Ovary (tissue), 9 donors: ENCODE data around the gene SPECC1. TPM values are rescaled to one million over a fixed set of nuclear protein-coding genes. Genes with fewer than 3 reads are reported as not detected.
"Not testable (repeated sequence)": the region's sequence is repeated elsewhere in the genome, so short reads cannot be mapped to it uniquely, and the experiment has no call there.

Source experiments
- DNase-seq, 5 donors: peaks; one replicate each; pipeline ENCODE4 v3.0.0-alpha.2; 2019 to 2020
- H3K27ac ChIP-seq, 2 donors: fragments of 200-600 bp; one replicate each; pipeline versions ENCODE4 v1.5.1 to v1.8.0; 2019 to 2022
- H3K27me3 ChIP-seq: fragments of 200-600 bp; one replicate; pipeline ENCODE4 v1.8.0; 2022
- H3K36me3 ChIP-seq: fragments of 200-600 bp; sonication (generic); one replicate; pipeline ENCODE4 v1.5.1; 2019
- H3K4me1 ChIP-seq: one replicate; pipeline ENCODE4 v1.8.1; 2013; ENCODE audit warnings: mild to moderate bottlenecking, moderate library complexity; ENCODE audit not compliant: insufficient read depth
- H3K4me3 ChIP-seq: fragments of 200-600 bp; sonication (generic); one replicate; pipeline ENCODE4 v1.5.1; 2017
- H3K9me3 ChIP-seq, 2 donors: fragments of 200-600 bp in 1 of 2; sonication (generic) in 1 of 2; one replicate each; pipeline versions ENCODE4 v1.5.1 to v1.8.1; 2013 to 2019; ENCODE audit warnings: mild to moderate bottlenecking in 1 of 2, moderate library complexity in 1 of 2
- CTCF ChIP-seq, 3 donors: fragments of 450-650 bp in 2 of 3; fragments of 200-600 bp in 1 of 3; IDR thresholded peaks; one replicate each; pipeline versions ENCODE4 v1.5.1 to v1.8.0; 2016 to 2022; ENCODE audit warnings: antibody characterized with exemption in 3 of 3, mild to moderate bottlenecking in 1 of 3
- EP300 ChIP-seq: sonication (generic); formaldehyde crosslinking; IDR thresholded peaks from one replicate; pipeline ENCODE4 v1.6.1; 2017; ENCODE audit warnings: antibody characterized with exemption
- POLR2A ChIP-seq: fragments of 450-650 bp; IDR thresholded peaks from one replicate; pipeline ENCODE4 v1.6.1; 2017; ENCODE audit warnings: antibody characterized with exemption, mild to moderate bottlenecking, moderate library complexity
- WGBS, 3 donors: extraction: QIAGEN DNeasy Blood & Tissue Kit in 1 of 3; methylation state at CpG; one replicate each; pipeline versions ENCODE4 v1.1.5 to v1.1.7; 2013 to 2017; 5-methylcytosine and 5-hydroxymethylcytosine counted together
- intact Hi-C, 4 donors: fragments of 100-400 bp; cut with DNase I; formaldehyde crosslinking; loops; one replicate each; pipeline versions ENCODE4 v1.11.0 to v1.15.1; 2022 to 2023
- polyA plus RNA-seq, 2 donors: library from polyadenylated mRNA; stranded (reverse); fragments of 200-250 nt in 1 of 2; fragments of 350-450 nt in 1 of 2; fragmentation: Illumina TruSeq in 1 of 2; extraction: RNeasy Lipid Tissue Mini Kit (QIAGEN cat#74804) in 1 of 2; gene quantifications; one replicate each; pipeline ENCODE4 v1.2.3, GENCODE V29; 2013 to 2014
- total RNA-seq, 7 donors: library from RNA; depleted of rRNA in 2 of 7; stranded (reverse); fragments of >200 nt in 2 of 7; fragmentation: NEBNext Ultra II Directional in 3 of 7; extraction: Animal tissue kit (Norgen Biotek cat#: 25700) in 3 of 7; gene quantifications; one replicate each; pipeline versions ENCODE4 v1.1.0 to v1.2.4, GENCODE V29; 2016 to 2023
- donor health status: DM: no; HTN: no; CAD: no; lungs with moderate emphysema.
- donor health status: DM: no; HTN: no; CAD: no.
- donor health status: Bipolar disorder and iron deficiency.
- donor health status: DM: yes; HTN: yes; CAD: no.
- donor health status: DM: no; HTN: no; CAD: no.
- donor health status: DM: yes; HTN: yes; CAD: no.

The SPECC1 gene
- total and polyA plus RNA-seq, 9 donors = 34.7 to 86.5 (median 66.1) TPM

- H3K27ac ChIP-seq = no peak overlapping the region
- no peaks in the 10 kb centered on the region for H3K27me3 ChIP-seq
- no peak overlapping the region for H3K4me3 ChIP-seq
- intact Hi-C loops = loop anchor here in 2 of 4 donors (5.0 kb wide), 2 partner anchors 92 to 103 kb away; no protein-coding TSS in a partner anchor
- peaks cover 3% of the 10 kb centered on the region for H3K4me1 ChIP-seq
- no peak for DNase-seq
- H3K36me3 ChIP-seq = no peaks in the 10 kb centered on the region
- 57 to 66% (median 58%) methylated on average over 7 of the region's 7 CpGs for WGBS, 3 donors
- H3K9me3 ChIP-seq = no peaks in the 10 kb centered on the region
- TF ChIP-seq EP300 (no peak), CTCF (IDR thresholded peaks at IDR 0.05) (no peak), POLR2A (no peak)
Observed at GRCh38 chr17:20225162-20226115, 216.3 kb downstream of the SPECC1 start.

- H3K27me3 ChIP-seq = no peaks in the 10 kb centered on the region
- H3K4me1 ChIP-seq = peaks cover 3% of the 10 kb centered on the region
- intact Hi-C loops = loop anchor here in 2 of 4 donors (5.0 kb wide), 2 partner anchors 90 to 105 kb away; no protein-coding TSS in a partner anchor
- H3K4me3 ChIP-seq = no peak overlapping the region
- TF ChIP-seq POLR2A (no peak), EP300 (no peak), CTCF (IDR thresholded peaks at IDR 0.05) (peak; percentile 76 to 89 (median 80))
- 15 to 24% (median 22%) methylated on average over 7 to 8 of the region's 8 CpGs for WGBS, 3 donors
- peak; percentile 88 to 93 (median 89) for DNase-seq
- H3K9me3 ChIP-seq = no peaks in the 10 kb centered on the region
- H3K36me3 ChIP-seq = no peaks in the 10 kb centered on the region
- no peak overlapping the region for H3K27ac ChIP-seq
Observed at GRCh38 chr17:20226814-20227482, 217.8 kb downstream of the SPECC1 start.

- WGBS, 3 donors = 92 to 95% (median 92%) methylated on average over 11 of the region's 11 CpGs
- not testable (repeated sequence) for H3K27ac ChIP-seq
Observed at GRCh38 chr17:20227720-20228370, 218.7 kb downstream of the SPECC1 start.

GRCh38 chr17:20228410-20228809, 219.3 kb downstream of the SPECC1 start:
- H3K27me3 ChIP-seq = no peaks in the 10 kb centered on the region
- intact Hi-C loops = loop anchor here in 2 of 4 donors (5.0 kb wide), 2 partner anchors 89 to 106 kb away; no protein-coding TSS in a partner anchor
- no peaks in the 10 kb centered on the region for H3K9me3 ChIP-seq
- peaks cover 3% of the 10 kb centered on the region for H3K4me1 ChIP-seq
- no peak overlapping the region for H3K27ac ChIP-seq
- WGBS, 3 donors = 85 to 100% (median 91%) methylated on average over 1 of the region's 1 CpG
- no peaks in the 10 kb centered on the region for H3K36me3 ChIP-seq
- no peak for DNase-seq
- no peak overlapping the region for H3K4me3 ChIP-seq
- TF ChIP-seq POLR2A = no peak
- TF ChIP-seq EP300 = no peak
- TF ChIP-seq CTCF (IDR thresholded peaks at IDR 0.05) = no peak

More at GRCh38 chr17:20227720-20228370, 218.7 kb downstream of the SPECC1 start:
- H3K27me3 ChIP-seq, H3K4me1 ChIP-seq, H3K4me3 ChIP-seq, DNase-seq, H3K9me3 ChIP-seq, H3K36me3 ChIP-seq: not testable (repeated sequence)
- intact Hi-C loops = loop anchor here in 2 of 4 donors (5.0 kb wide), 2 partner anchors 89 to 106 kb away; no protein-coding TSS in a partner anchor
